22Rv1 (cell line): ENCODE results near the gene TAS1R3.

Experiments used
- H3K27ac ChIP-seq: fragments of 450-650 bp; 2 replicates; pipeline ENCODE4 v1.5.1; 2017
- CTCF ChIP-seq: fragments of 450-650 bp; IDR thresholded peaks from 2 replicates; pipeline ENCODE4 v1.5.1; 2017; ENCODE audit warnings: mild to moderate bottlenecking
- ZFX ChIP-seq: fragments of 450-650 bp; IDR thresholded peaks from 2 replicates; pipeline ENCODE4 v1.6.1; 2017; ENCODE audit warnings: antibody characterized with exemption, borderline replicate concordance

Gene TAS1R3

GRCh38 chr1:1322952-1323351 lies 8.1 kb upstream of the TAS1R3 start:
- no peak for TF ChIP-seq ZFX
- TF ChIP-seq CTCF = no peak

GRCh38 chr1:1324084-1324523 lies 7.0 kb upstream of the TAS1R3 start:
- no peak for TF ChIP-seq CTCF
- no peak for TF ChIP-seq ZFX
- H3K27ac ChIP-seq = peak overlapping the region; percentile 90

More at GRCh38 chr1:1322952-1323351, 8.1 kb upstream of the TAS1R3 start:
- 0 out of 2 replicates have a peak overlapping the region, but pooled peaks have one; percentile 25 for H3K27ac ChIP-seq

GRCh38 chr1:1324524-1325287 lies 6.4 kb upstream of the TAS1R3 start, which contains the start of the genes CPTP and INTS11:
TSS of gene CPTP (plus strand) at chr1:1324802. CDS start at chr1:1326911, 2,109 bp downstream.
TSS of gene INTS11 (minus strand) at chr1:1324660. CDS start at chr1:1324608, 52 bp downstream.
- peak within 1 kb of the TSS; percentile 90 for H3K27ac ChIP-seq
- TF ChIP-seq CTCF = no peak
- no peak for TF ChIP-seq ZFX

GRCh38 chr1:1325288-1326074 lies 5.6 kb upstream of the TAS1R3 start:
- H3K27ac ChIP-seq = peak overlapping the region; percentile 90
- TF ChIP-seq CTCF = no peak
- TF ChIP-seq ZFX = no peak

GRCh38 chr1:1326075-1326605 lies 4.9 kb upstream of the TAS1R3 start:
- TF ChIP-seq CTCF (no peak), ZFX (no peak)
- peak overlapping the region; percentile 90 for H3K27ac ChIP-seq

GRCh38 chr1:1327291-1327690 lies 3.8 kb upstream of the TAS1R3 start:
- no peak for TF ChIP-seq CTCF
- TF ChIP-seq ZFX = no peak
- H3K27ac ChIP-seq = no peak overlapping the region
